Activated CD4-positive, alpha-beta T cell treated with anti-CD3 and anti-CD28 coated beads, Interleukin-2, amount 50 U/mL, for 16 hours (primary cell): ENCODE measurements around the gene CREB3L2.
"Not testable (repeated sequence)": the region's sequence is repeated elsewhere in the genome, so short reads cannot be mapped to it uniquely, and the experiment has no call there.

Experiments
- DNase-seq: peaks from one replicate; pipeline ENCODE4 v3.0.0-alpha.2; 2020

CREB3L2 gene

GRCh38 chr7:137987018-137987349 lies 14.9 kb downstream of the CREB3L2 start:
- DNase-seq: no peak

- no peak for DNase-seq
Observed at GRCh38 chr7:137986252-137987017, 15.5 kb downstream of the CREB3L2 start.

GRCh38 chr7:137985897-137986251 lies 16.0 kb downstream of the CREB3L2 start:
- no peak for DNase-seq

GRCh38 chr7:137985253-137985896 lies 16.5 kb downstream of the CREB3L2 start:
- no peak for DNase-seq

GRCh38 chr7:137984181-137985041 lies 17.5 kb downstream of the CREB3L2 start:
- no peak for DNase-seq

- DNase-seq: no peak
Observed at GRCh38 chr7:137983323-137984008, 18.4 kb downstream of the CREB3L2 start.

GRCh38 chr7:137982394-137982793 lies 19.5 kb downstream of the CREB3L2 start:
- DNase-seq: not testable (repeated sequence)

- DNase-seq: no peak
Observed at GRCh38 chr7:137981668-137982067, 20.2 kb downstream of the CREB3L2 start.

- no peak for DNase-seq
Observed at GRCh38 chr7:137981175-137981574, 20.7 kb downstream of the CREB3L2 start.

GRCh38 chr7:137980308-137980707 lies 21.6 kb downstream of the CREB3L2 start:
- DNase-seq: no peak

GRCh38 chr7:137978464-137979237 lies 23.2 kb downstream of the CREB3L2 start:
- DNase-seq: no peak

- no peak for DNase-seq
Observed at GRCh38 chr7:137977173-137977572, 24.7 kb downstream of the CREB3L2 start.

- DNase-seq: no peak
Observed at GRCh38 chr7:137976696-137977095, 25.2 kb downstream of the CREB3L2 start.

GRCh38 chr7:137976232-137976631 lies 25.7 kb downstream of the CREB3L2 start:
- no peak for DNase-seq

- DNase-seq: no peak
Observed at GRCh38 chr7:137975768-137976167, 26.1 kb downstream of the CREB3L2 start.

- DNase-seq: no peak
Observed at GRCh38 chr7:137975221-137975620, 26.7 kb downstream of the CREB3L2 start.

- DNase-seq: no peak
Observed at GRCh38 chr7:137974766-137975165, 27.1 kb downstream of the CREB3L2 start.

GRCh38 chr7:137970253-137970975 lies 31.5 kb downstream of the CREB3L2 start:
- DNase-seq: no peak

GRCh38 chr7:137969828-137970227 lies 32.1 kb downstream of the CREB3L2 start:
- no peak for DNase-seq

- DNase-seq: no peak
Observed at GRCh38 chr7:137968890-137969289, 33.0 kb downstream of the CREB3L2 start.

GRCh38 chr7:137968339-137968738 lies 33.5 kb downstream of the CREB3L2 start:
- not testable (repeated sequence) for DNase-seq
